Measurements from ENCODE around the gene LRTM1.

DNA sequence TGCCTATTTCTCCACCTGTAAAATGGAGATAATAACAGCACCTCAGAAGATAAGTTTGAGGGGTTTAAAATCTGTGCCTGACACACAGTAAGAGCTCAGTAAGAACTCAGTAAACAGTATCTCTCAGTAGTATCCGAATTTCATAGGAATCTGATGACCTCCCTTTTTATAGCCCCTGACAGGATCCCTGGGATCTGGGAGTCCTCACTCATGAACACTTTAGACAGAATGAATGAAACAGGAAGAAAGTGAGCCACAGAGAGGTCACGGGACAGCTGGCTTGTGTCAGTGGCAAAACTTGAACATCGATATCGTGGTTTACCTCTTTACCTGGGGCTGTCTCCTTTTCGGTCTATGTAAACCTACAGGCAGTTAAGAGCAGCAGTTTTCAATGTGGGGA lies 51.2 kb downstream of the LRTM1 start:
- TF ChIP-seq GATA2 (IDR thresholded peaks at IDR 0.05; ENCODE audit: low read depth, low read length) (no peak), GATA3 (IDR thresholded peaks at IDR 0.05; ENCODE audit: low read depth, low read length) (no peak)

Data from SH-SY5Y (cell line).